ENCODE measurements around the gene RCN1. TPM values are rescaled to one million over a fixed set of nuclear protein-coding genes. Genes with fewer than 3 reads are reported as not detected.

The RCN1 gene
- total and polyA plus RNA-seq, 2 experiments from 2014 or later = 107 to 140 TPM

DNA sequence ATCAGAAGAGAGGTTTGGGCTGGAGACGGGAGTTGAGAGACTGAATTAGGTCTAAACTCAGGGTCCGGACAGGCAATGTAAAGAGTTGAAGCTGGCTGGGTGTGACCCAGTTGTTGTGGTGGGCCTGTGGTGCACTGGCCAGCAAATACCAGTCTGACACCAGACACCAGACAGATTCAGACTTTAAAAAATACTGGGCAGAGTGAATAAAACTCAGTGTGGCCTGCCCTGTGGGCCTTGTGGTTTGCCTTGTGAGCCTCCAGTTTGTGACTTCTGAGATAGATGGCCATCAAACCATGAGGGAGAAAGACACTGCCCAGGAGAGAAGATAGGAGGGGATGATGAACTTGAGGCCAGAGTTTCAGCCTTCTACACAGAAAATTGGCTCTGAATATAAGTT lies 25.8 kb downstream of the RCN1 start (continued):
- TF ChIP-seq, protein P1, sequence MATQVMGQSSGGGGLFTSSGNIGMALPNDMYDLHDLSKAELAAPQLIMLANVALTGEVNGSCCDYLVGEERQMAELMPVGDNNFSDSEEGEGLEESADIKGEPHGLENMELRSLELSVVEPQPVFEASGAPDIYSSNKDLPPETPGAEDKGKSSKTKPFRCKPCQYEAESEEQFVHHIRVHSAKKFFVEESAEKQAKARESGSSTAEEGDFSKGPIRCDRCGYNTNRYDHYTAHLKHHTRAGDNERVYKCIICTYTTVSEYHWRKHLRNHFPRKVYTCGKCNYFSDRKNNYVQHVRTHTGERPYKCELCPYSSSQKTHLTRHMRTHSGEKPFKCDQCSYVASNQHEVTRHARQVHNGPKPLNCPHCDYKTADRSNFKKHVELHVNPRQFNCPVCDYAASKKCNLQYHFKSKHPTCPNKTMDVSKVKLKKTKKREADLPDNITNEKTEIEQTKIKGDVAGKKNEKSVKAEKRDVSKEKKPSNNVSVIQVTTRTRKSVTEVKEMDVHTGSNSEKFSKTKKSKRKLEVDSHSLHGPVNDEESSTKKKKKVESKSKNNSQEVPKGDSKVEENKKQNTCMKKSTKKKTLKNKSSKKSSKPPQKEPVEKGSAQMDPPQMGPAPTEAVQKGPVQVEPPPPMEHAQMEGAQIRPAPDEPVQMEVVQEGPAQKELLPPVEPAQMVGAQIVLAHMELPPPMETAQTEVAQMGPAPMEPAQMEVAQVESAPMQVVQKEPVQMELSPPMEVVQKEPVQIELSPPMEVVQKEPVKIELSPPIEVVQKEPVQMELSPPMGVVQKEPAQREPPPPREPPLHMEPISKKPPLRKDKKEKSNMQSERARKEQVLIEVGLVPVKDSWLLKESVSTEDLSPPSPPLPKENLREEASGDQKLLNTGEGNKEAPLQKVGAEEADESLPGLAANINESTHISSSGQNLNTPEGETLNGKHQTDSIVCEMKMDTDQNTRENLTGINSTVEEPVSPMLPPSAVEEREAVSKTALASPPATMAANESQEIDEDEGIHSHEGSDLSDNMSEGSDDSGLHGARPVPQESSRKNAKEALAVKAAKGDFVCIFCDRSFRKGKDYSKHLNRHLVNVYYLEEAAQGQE (IDR thresholded peaks at IDR 0.05; ENCODE audit: unreplicated experiment) = no peak
- TF ChIP-seq POLR2AphosphoS5 (IDR thresholded peaks at IDR 0.05; ENCODE audit: low read depth) (no peak), ZNF114 (CRISPR knock-in tag; IDR thresholded peaks at IDR 0.05) (no peak)
- TF ChIP-seq, protein P2, sequence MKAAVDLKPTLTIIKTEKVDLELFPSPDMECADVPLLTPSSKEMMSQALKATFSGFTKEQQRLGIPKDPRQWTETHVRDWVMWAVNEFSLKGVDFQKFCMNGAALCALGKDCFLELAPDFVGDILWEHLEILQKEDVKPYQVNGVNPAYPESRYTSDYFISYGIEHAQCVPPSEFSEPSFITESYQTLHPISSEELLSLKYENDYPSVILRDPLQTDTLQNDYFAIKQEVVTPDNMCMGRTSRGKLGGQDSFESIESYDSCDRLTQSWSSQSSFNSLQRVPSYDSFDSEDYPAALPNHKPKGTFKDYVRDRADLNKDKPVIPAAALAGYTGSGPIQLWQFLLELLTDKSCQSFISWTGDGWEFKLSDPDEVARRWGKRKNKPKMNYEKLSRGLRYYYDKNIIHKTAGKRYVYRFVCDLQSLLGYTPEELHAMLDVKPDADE (IDR thresholded peaks at IDR 0.05) = no peak

DNA sequence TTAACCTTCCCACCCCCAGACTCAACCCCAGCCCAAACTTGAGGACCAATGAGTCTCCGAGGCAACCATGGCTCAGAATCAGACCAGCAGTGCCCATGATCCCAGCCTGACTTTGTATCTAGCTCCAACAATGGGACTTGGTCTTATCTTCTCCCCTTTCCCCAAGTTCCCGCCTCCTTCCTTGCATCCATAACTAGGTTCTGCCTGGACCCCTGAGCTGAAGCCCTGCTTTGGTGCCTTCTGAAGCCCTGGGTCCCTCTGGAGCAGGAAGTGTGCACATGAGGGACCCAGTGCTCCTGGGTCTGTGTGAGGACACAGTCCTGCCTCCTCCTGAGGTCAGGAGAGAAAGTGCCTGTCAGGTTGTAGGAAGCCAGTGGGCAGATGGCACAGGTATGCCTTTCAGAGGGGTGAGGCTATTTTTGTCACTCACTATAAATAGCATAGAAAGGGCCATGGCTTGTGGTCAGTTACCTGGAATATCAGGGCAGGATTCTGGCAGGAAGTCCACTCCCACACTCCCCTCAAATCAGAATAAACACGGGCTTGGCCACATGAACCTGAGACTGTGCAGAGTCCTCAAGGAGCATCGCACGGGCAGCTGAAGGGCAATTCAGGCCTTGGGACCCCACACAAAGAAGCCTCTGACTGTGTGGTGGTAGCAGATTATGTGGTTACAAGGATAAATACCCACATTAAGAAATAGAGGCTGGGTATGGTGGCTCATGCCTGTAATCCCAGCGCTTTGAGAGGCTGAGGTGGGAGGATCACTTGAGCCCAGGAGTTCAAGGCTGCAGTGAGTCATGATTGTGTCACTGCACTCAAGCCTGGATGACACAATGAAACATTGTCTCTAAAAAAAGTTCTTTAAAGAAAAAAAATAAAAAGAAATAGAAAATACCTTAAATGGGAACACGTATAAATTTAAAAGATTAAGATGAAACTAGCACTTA lies 27.4 kb downstream of the RCN1 start:
- no peaks in the 10 kb centered on the region for H3K9me2 ChIP-seq (ENCODE audit: insufficient read depth)
- H3K27me3 ChIP-seq (ENCODE audit: insufficient read depth) = no peaks in the 10 kb centered on the region
- no peaks in the 10 kb centered on the region for H3K79me2 ChIP-seq (replicated peaks; ENCODE audit: insufficient read depth)
- no peak overlapping the region for H2AFZ ChIP-seq
- H3K27ac ChIP-seq (ENCODE audit: low read depth) = no peak overlapping the region
- H3F3A ChIP-seq (replicated peaks; ENCODE audit: low read depth) = no peaks in the 10 kb centered on the region
- no peaks in the 10 kb centered on the region for H3K36me3 ChIP-seq (ENCODE audit: insufficient read depth)
- no peak for DNase-seq (ENCODE audit: low spot score)
- H3K27me3 Mint-ChIP-seq (ENCODE audit: insufficient read depth, low read depth, poor library complexity) = no peaks in the 10 kb centered on the region
- no peak overlapping the region for H3K27ac Mint-ChIP-seq
- H3K4me3 ChIP-seq = no peak overlapping the region
- no peak for ATAC-seq
- no peak overlapping the region for H3K4me3 Mint-ChIP-seq
- H4K20me1 ChIP-seq (replicated peaks; ENCODE audit: insufficient read depth) = no peaks in the 10 kb centered on the region
- no peaks in the 10 kb centered on the region for H3K4me1 ChIP-seq (ENCODE audit: insufficient read depth)
- no peak overlapping the region for H3K4me2 ChIP-seq
- H3K36me3 Mint-ChIP-seq (ENCODE audit: low read depth) = no peaks in the 10 kb centered on the region
- no peaks in the 10 kb centered on the region for H3K9me3 Mint-ChIP-seq
- peaks cover 5% of the 10 kb centered on the region for H3K4me1 Mint-ChIP-seq
- TF ChIP-seq, protein P2 (IDR thresholded peaks at IDR 0.05) = no peak
- TF ChIP-seq ZNF331 (CRISPR knock-in tag; IDR thresholded peaks at IDR 0.05; ENCODE audit: low read depth) (no peak), ZNF114 (CRISPR knock-in tag; IDR thresholded peaks at IDR 0.05) (no peak), JUNB (IDR thresholded peaks at IDR 0.05; ENCODE audit: unreplicated experiment) (no peak), CREB1 (CRISPR knock-in tag; IDR thresholded peaks at IDR 0.05; ENCODE audit: low read depth) (no peak), EZH2phosphoT487 (IDR thresholded peaks at IDR 0.05; ENCODE audit: unreplicated experiment) (no peak), NANOG (IDR thresholded peaks at IDR 0.05; ENCODE audit: borderline replicate concordance) (no peak), EZH2 (IDR thresholded peaks at IDR 0.05; ENCODE audit: low read depth, unreplicated experiment) (no peak), STAT1 (IDR thresholded peaks at IDR 0.05; ENCODE audit: unreplicated experiment) (no peak)
- TF ChIP-seq, protein P3, sequence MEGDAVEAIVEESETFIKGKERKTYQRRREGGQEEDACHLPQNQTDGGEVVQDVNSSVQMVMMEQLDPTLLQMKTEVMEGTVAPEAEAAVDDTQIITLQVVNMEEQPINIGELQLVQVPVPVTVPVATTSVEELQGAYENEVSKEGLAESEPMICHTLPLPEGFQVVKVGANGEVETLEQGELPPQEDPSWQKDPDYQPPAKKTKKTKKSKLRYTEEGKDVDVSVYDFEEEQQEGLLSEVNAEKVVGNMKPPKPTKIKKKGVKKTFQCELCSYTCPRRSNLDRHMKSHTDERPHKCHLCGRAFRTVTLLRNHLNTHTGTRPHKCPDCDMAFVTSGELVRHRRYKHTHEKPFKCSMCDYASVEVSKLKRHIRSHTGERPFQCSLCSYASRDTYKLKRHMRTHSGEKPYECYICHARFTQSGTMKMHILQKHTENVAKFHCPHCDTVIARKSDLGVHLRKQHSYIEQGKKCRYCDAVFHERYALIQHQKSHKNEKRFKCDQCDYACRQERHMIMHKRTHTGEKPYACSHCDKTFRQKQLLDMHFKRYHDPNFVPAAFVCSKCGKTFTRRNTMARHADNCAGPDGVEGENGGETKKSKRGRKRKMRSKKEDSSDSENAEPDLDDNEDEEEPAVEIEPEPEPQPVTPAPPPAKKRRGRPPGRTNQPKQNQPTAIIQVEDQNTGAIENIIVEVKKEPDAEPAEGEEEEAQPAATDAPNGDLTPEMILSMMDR (conservative IDR thresholded peaks at IDR 0.05; ENCODE audit: low read depth in 2 of 2) = no peak
- TF ChIP-seq, protein P1 (IDR thresholded peaks at IDR 0.05; ENCODE audit: unreplicated experiment) = no peak
